ENCODE measurements around the gene ANKS3. TPM values are rescaled to one million over a fixed set of nuclear protein-coding genes. Genes with fewer than 3 reads are reported as not detected.
"Not testable (repeated sequence)": the region's sequence is repeated elsewhere in the genome, so short reads cannot be mapped to it uniquely, and the experiment has no call there.

The ANKS3 gene
- total RNA-seq, 1 experiment from 2014 or later, result 12.8 TPM

GRCh38 chr16:4663777-4664465 is 70.2 kb downstream of the ANKS3 start:
- DNase-seq (ENCODE audit: low spot score), result no peak
- in situ Hi-C loops (cut with HindIII; ENCODE audit: low sequenced_read_pairs), result no loop called here

- no peak for DNase-seq (ENCODE audit: low spot score)
- in situ Hi-C loops (cut with HindIII; ENCODE audit: low sequenced_read_pairs), result no loop called here
Measured at GRCh38 chr16:4663465-4663776, 70.7 kb downstream of the ANKS3 start.

GRCh38 chr16:4661661-4662060 is 72.4 kb downstream of the ANKS3 start:
- in situ Hi-C loops (cut with HindIII; ENCODE audit: low sequenced_read_pairs), result no loop called here
- DNase-seq (ENCODE audit: low spot score), result peak; percentile 85

- in situ Hi-C loops (cut with HindIII; ENCODE audit: low sequenced_read_pairs), result no loop called here
- no peak for DNase-seq (ENCODE audit: low spot score)
Measured at GRCh38 chr16:4660454-4661007, 73.5 kb downstream of the ANKS3 start.

- no peak for DNase-seq (ENCODE audit: low spot score)
- in situ Hi-C loops (cut with HindIII; ENCODE audit: low sequenced_read_pairs), result no loop called here
Measured at GRCh38 chr16:4659363-4660353, 74.4 kb downstream of the ANKS3 start.

- DNase-seq (ENCODE audit: low spot score), result no peak
- in situ Hi-C loops (cut with HindIII; ENCODE audit: low sequenced_read_pairs), result no loop called here
Measured at GRCh38 chr16:4656695-4657686, 77.1 kb downstream of the ANKS3 start.

GRCh38 chr16:4656221-4656620 is 77.8 kb downstream of the ANKS3 start:
- no peak for DNase-seq (ENCODE audit: low spot score)
- in situ Hi-C loops (cut with HindIII; ENCODE audit: low sequenced_read_pairs), result no loop called here

- in situ Hi-C loops (cut with HindIII; ENCODE audit: low sequenced_read_pairs), result no loop called here
- DNase-seq (ENCODE audit: low spot score), result no peak
Measured at GRCh38 chr16:4655801-4656200, 78.3 kb downstream of the ANKS3 start.

- no peak for DNase-seq (ENCODE audit: low spot score)
- in situ Hi-C loops (cut with HindIII; ENCODE audit: low sequenced_read_pairs), result no loop called here
Measured at GRCh38 chr16:4654964-4655590, 79.0 kb downstream of the ANKS3 start.

GRCh38 chr16:4654011-4654963 is 79.8 kb downstream of the ANKS3 start:
- in situ Hi-C loops (cut with HindIII; ENCODE audit: low sequenced_read_pairs), result no loop called here
- no peak for DNase-seq (ENCODE audit: low spot score)

GRCh38 chr16:4652561-4652960 is 81.5 kb downstream of the ANKS3 start:
- in situ Hi-C loops (cut with HindIII; ENCODE audit: low sequenced_read_pairs), result no loop called here
- DNase-seq (ENCODE audit: low spot score), result no peak

GRCh38 chr16:4651827-4652226 is 82.2 kb downstream of the ANKS3 start:
- in situ Hi-C loops (cut with HindIII; ENCODE audit: low sequenced_read_pairs), result no loop called here
- no peak for DNase-seq (ENCODE audit: low spot score)

GRCh38 chr16:4650443-4651074 is 83.5 kb downstream of the ANKS3 start:
- in situ Hi-C loops (cut with HindIII; ENCODE audit: low sequenced_read_pairs), result not testable (repeated sequence)
- DNase-seq (ENCODE audit: low spot score), result peak; percentile 30

- DNase-seq (ENCODE audit: low spot score), result no peak
- in situ Hi-C loops (cut with HindIII; ENCODE audit: low sequenced_read_pairs), result no loop called here
Measured at GRCh38 chr16:4649744-4650442, 84.2 kb downstream of the ANKS3 start.

GRCh38 chr16:4648917-4649316 is 85.2 kb downstream of the ANKS3 start:
- in situ Hi-C loops (cut with HindIII; ENCODE audit: low sequenced_read_pairs), result no loop called here
- DNase-seq (ENCODE audit: low spot score), result no peak

GRCh38 chr16:4647644-4647980 is 86.5 kb downstream of the ANKS3 start:
- in situ Hi-C loops (cut with HindIII; ENCODE audit: low sequenced_read_pairs), result no loop called here
- no peak for DNase-seq (ENCODE audit: low spot score)

All from G401 (cell line).